ENCODE measurements around the gene NEMP2.

DNA sequence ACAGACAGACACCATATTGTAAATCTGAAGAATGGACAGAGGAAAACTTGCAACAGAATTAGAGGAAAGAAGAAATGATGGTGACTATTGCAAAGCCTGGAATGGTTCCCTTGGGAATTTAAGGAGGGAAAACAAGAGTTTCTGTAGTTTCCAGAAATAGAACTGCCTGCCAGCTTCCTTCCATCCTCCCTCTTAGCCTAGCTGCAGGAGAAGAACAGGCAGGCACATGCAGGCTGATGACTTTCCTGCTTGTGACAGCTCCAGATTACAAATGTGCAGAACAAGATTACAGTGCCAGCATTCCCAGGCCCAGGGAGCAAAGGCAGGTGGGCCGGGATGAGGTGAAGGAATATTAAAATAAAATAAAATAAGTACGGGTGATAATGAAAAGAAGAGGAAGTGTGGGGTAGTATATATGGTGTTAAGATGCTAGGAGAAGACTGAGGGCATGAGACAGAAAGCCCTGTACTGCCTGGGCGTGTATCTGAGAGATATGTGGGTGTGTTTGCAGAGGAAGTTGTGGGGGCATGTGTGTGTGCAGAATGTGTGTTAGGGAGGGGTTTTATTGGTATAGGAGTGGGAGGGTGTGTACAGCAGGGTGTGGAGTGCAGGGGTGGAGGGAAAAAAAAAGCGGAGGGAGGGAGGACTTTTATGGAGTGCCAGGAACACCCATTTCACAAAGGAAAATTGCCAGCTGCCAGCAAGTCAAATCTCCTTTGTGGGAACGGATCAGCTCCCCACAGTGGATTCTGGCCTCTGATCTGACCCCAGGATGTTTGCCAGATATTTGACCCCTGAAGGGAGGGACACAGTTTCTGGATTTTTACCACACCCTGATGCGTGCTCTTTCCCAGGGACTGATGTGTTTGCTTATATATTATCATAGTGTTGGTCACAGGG is 43.9 kb upstream of the NEMP2 start:
- TF ChIP-seq, protein P1, sequence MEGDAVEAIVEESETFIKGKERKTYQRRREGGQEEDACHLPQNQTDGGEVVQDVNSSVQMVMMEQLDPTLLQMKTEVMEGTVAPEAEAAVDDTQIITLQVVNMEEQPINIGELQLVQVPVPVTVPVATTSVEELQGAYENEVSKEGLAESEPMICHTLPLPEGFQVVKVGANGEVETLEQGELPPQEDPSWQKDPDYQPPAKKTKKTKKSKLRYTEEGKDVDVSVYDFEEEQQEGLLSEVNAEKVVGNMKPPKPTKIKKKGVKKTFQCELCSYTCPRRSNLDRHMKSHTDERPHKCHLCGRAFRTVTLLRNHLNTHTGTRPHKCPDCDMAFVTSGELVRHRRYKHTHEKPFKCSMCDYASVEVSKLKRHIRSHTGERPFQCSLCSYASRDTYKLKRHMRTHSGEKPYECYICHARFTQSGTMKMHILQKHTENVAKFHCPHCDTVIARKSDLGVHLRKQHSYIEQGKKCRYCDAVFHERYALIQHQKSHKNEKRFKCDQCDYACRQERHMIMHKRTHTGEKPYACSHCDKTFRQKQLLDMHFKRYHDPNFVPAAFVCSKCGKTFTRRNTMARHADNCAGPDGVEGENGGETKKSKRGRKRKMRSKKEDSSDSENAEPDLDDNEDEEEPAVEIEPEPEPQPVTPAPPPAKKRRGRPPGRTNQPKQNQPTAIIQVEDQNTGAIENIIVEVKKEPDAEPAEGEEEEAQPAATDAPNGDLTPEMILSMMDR (IDR thresholded peaks at IDR 0.05; ENCODE audit: low read depth, low read length, missing input control) = no peak
- TF ChIP-seq YY1 (IDR thresholded peaks at IDR 0.05) (no peak), RAD21 (IDR thresholded peaks at IDR 0.05) (no peak), GABPA (IDR thresholded peaks at IDR 0.05 in 1 of 2, conservative IDR thresholded peaks at IDR 0.05 in 1 of 2) (no peak), TAF1 (conservative IDR thresholded peaks at IDR 0.05) (no peak), FOXA1 (IDR thresholded peaks at IDR 0.05) (no peak), SP1 (IDR thresholded peaks at IDR 0.05) (peak; percentile 7)
- TF ChIP-seq, protein P2, sequence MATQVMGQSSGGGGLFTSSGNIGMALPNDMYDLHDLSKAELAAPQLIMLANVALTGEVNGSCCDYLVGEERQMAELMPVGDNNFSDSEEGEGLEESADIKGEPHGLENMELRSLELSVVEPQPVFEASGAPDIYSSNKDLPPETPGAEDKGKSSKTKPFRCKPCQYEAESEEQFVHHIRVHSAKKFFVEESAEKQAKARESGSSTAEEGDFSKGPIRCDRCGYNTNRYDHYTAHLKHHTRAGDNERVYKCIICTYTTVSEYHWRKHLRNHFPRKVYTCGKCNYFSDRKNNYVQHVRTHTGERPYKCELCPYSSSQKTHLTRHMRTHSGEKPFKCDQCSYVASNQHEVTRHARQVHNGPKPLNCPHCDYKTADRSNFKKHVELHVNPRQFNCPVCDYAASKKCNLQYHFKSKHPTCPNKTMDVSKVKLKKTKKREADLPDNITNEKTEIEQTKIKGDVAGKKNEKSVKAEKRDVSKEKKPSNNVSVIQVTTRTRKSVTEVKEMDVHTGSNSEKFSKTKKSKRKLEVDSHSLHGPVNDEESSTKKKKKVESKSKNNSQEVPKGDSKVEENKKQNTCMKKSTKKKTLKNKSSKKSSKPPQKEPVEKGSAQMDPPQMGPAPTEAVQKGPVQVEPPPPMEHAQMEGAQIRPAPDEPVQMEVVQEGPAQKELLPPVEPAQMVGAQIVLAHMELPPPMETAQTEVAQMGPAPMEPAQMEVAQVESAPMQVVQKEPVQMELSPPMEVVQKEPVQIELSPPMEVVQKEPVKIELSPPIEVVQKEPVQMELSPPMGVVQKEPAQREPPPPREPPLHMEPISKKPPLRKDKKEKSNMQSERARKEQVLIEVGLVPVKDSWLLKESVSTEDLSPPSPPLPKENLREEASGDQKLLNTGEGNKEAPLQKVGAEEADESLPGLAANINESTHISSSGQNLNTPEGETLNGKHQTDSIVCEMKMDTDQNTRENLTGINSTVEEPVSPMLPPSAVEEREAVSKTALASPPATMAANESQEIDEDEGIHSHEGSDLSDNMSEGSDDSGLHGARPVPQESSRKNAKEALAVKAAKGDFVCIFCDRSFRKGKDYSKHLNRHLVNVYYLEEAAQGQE (IDR thresholded peaks at IDR 0.05) = no peak
- TF ChIP-seq, protein P3, sequence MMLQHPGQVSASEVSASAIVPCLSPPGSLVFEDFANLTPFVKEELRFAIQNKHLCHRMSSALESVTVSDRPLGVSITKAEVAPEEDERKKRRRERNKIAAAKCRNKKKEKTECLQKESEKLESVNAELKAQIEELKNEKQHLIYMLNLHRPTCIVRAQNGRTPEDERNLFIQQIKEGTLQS (IDR thresholded peaks at IDR 0.05) = no peak
